ENCODE results near the gene LIAS.

Gene LIAS

GRCh38 chr4:39427520-39428114, 31.2 kb upstream of the LIAS start:
- TF ChIP-seq FOXM1 (IDR thresholded peaks at IDR 0.05; ENCODE audit: borderline replicate concordance, low read depth) = no peak
- no peak for TF ChIP-seq TEAD4 (IDR thresholded peaks at IDR 0.05)
- no peak for TF ChIP-seq TCF12 (IDR thresholded peaks at IDR 0.05; ENCODE audit: low read depth)
- no peak for TF ChIP-seq USF1 (IDR thresholded peaks at IDR 0.05)
- no peak for TF ChIP-seq TAF1 (IDR thresholded peaks at IDR 0.05; ENCODE audit: low read depth)
- no peak for TF ChIP-seq RAD21 (IDR thresholded peaks at IDR 0.05; ENCODE audit: low read depth)
- no peak for TF ChIP-seq CEBPB (IDR thresholded peaks at IDR 0.05)
- no peak for TF ChIP-seq ZBTB7A (IDR thresholded peaks at IDR 0.05; ENCODE audit: low read depth)
- TF ChIP-seq YY1 (IDR thresholded peaks at IDR 0.05; ENCODE audit: low read depth) = no peak
- TF ChIP-seq REST (IDR thresholded peaks at IDR 0.05; ENCODE audit: low read depth) = no peak

- TF ChIP-seq MAX (IDR thresholded peaks at IDR 0.05) (no peak), YY1 (IDR thresholded peaks at IDR 0.05; ENCODE audit: low read depth) (no peak), EGR1 (IDR thresholded peaks at IDR 0.05) (no peak), REST (IDR thresholded peaks at IDR 0.05; ENCODE audit: low read depth) (no peak), CREB1 (IDR thresholded peaks at IDR 0.05; ENCODE audit: low read depth) (no peak), NFIC (IDR thresholded peaks at IDR 0.05) (no peak), ZBTB7A (IDR thresholded peaks at IDR 0.05; ENCODE audit: low read depth) (no peak), EP300 (IDR thresholded peaks at IDR 0.05; ENCODE audit: borderline replicate concordance) (no peak), RAD21 (IDR thresholded peaks at IDR 0.05; ENCODE audit: low read depth) (no peak)
Observed at GRCh38 chr4:39429476-39430334, 29.2 kb upstream of the LIAS start.

- TF ChIP-seq TEAD4 (IDR thresholded peaks at IDR 0.05) (no peak), ZBTB7A (IDR thresholded peaks at IDR 0.05; ENCODE audit: low read depth) (no peak), YY1 (IDR thresholded peaks at IDR 0.05; ENCODE audit: low read depth) (no peak), EP300 (IDR thresholded peaks at IDR 0.05; ENCODE audit: borderline replicate concordance) (no peak), EGR1 (IDR thresholded peaks at IDR 0.05) (no peak), CEBPB (IDR thresholded peaks at IDR 0.05) (no peak), CREB1 (IDR thresholded peaks at IDR 0.05; ENCODE audit: low read depth) (no peak), USF1 (IDR thresholded peaks at IDR 0.05) (no peak)
Observed at GRCh38 chr4:39433878-39434492, 24.9 kb upstream of the LIAS start.

- no peak for TF ChIP-seq EGR1 (IDR thresholded peaks at IDR 0.05)
- peak; percentile 48 for TF ChIP-seq RAD21 (IDR thresholded peaks at IDR 0.05; ENCODE audit: low read depth)
- TF ChIP-seq TCF12 (IDR thresholded peaks at IDR 0.05; ENCODE audit: low read depth) = no peak
Observed at GRCh38 chr4:39435659-39436563, 22.9 kb upstream of the LIAS start.

GRCh38 chr4:39441593-39441992, 17.3 kb upstream of the LIAS start:
- TF ChIP-seq TCF12 (IDR thresholded peaks at IDR 0.05; ENCODE audit: low read depth) (no peak), NFIC (IDR thresholded peaks at IDR 0.05) (no peak), RAD21 (IDR thresholded peaks at IDR 0.05; ENCODE audit: low read depth) (no peak), USF1 (IDR thresholded peaks at IDR 0.05) (no peak), REST (IDR thresholded peaks at IDR 0.05; ENCODE audit: low read depth) (no peak), MAX (IDR thresholded peaks at IDR 0.05) (no peak), EP300 (IDR thresholded peaks at IDR 0.05; ENCODE audit: borderline replicate concordance) (no peak), TAF1 (IDR thresholded peaks at IDR 0.05; ENCODE audit: low read depth) (no peak), TEAD4 (IDR thresholded peaks at IDR 0.05) (no peak), EGR1 (IDR thresholded peaks at IDR 0.05) (no peak)

Data from Ishikawa (cell line).